GM19099 (cell line): ENCODE measurements around the gene TMEM190.

Source experiments
- POLR2A ChIP-seq: IDR thresholded peaks from 3 replicates; pipeline ENCODE4 v1.6.1; 2011; ENCODE audit warnings: low read depth; ENCODE audit not compliant: insufficient read length; ENCODE audit errors: extremely low read depth

Gene TMEM190

DNA sequence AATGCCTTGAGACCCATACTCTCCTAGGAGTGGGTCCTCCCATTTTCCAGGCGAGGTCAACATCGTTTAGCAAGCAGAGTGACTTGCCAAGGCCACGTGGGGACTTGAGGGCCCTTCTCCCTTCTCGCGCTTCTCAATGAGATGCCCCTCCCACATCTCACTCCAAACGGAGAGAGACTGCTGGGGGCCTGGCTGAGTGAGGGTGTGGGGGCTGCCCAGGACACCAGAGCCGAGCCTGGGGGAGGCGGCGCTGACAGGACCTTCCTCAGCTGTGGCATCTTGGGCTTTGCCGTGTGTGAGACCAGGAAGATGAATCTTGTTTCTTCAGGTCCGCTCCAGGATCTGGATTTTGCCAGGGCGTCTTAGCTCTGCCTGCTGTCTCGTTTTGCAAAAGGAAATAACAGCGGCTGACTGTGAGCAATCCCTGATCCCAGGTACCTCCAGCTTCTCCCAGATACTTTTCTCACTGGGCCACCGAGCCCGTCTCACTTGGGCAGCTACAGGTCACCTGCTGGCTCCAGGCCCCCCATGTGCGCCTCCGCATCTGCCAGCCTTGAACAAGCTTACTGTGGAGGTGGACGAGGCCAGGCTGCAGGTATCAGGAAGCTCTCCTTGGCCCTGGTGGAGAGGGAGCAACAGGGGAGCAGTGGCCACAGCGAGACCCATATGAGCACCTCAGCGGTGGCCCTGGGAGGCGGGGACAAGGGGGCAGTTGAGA lies 28.1 kb upstream of the TMEM190 start:
- no peak for TF ChIP-seq POLR2A

DNA sequence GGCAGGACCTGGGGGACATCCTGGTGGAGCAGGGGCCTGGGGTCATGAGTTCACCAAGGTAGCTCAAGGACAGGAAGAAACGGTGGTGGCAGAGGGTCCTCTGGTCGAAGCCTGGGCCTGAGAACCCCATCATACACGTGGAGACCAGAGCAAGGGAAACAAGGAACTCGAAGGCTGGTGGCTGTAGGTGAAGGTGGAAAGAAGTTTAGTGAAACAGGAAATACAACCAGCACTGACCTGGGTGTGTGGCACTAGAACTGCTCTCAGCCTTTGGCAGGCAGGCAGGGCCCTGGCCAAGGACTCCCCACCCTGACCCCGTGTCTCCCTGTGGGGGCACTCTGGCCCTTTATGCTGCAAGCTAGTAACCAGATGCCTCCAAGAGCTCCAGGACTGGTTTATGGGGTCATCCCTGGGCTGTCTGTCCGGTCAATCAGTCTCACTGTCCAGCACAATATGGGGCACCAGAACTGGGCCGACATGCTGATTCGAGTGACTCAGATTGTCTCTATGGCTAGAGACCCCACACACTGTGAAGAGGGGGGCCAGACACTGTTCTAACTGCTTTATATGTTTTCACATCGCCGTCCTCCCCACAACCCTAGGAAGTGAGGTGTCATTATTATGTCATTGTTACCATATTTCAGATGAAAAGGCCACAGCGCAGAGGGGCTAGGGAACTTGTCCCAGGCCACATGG lies 25.9 kb upstream of the TMEM190 start:
- TF ChIP-seq POLR2A = no peak

DNA sequence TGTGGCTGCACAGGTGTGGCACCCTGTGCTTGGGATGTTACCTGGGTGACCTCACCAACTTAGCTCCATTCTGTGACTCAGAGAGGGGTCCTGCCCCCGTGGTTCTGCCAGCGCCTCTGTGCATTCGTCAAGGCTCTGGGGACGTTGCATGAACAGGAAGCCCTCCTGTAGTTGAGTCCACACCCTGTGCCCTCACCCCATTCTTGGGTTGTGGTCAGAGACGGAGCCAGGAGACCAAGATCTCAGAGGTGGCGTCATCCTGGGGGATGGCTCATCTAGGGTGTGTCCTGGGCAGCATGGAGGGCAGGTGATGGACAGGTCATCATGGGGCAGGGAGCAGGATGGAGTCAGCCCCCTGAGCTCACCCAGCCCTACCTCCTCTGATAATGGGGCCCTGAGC lies 24.6 kb upstream of the TMEM190 start:
- TF ChIP-seq POLR2A = no peak

DNA sequence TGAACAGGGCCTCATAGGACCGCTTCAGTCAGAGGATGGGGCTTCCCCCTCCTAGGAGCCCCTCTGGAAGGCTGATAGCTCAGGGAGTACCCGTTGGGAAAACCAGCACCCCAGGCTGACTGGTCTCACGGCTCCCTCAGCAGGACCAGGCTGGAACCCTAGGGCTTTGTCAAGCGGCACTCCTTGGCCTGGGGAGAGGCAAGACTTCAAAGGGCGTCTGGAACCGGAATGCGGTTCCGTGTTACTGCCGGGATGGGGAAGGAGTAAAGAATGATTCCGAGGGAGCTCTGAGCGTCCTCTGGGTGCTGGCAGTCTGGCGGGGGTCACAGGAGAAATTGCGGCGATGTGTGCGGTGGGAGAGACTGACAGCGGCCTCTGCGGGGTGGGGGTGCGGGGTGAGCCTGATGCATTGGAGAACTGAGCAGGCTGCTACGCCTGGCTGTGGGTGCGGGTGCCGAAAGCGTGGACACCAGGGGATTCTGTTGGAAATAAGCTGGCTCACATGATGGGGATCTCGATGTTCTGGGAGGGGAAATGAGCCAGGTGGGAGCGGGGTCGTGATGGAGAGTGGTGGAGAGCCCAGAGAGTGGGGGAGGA lies 24.0 kb upstream of the TMEM190 start:
- no peak for TF ChIP-seq POLR2A

DNA sequence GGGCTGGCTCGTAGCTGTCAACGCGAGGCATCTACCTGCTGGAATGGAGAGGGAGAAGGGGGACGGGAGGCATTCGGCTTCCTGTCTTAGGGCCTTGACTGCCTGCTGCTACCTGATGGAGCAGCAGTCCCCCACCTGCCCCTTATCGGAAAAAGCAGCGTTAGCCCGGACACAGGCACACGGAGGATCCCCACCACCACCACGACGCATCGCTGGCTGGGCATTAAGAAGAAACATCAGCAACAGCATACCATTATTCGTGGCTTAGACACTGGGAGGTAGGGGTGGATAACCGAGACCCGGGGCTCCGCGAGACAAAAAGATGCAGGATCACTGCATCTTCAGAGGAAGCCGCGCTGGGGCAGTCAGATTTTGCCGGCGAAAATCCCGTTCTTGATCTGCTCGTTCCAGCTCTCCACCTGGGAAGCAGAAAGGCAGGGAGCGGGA lies 23.2 kb upstream of the TMEM190 start:
- TF ChIP-seq POLR2A = no peak

DNA sequence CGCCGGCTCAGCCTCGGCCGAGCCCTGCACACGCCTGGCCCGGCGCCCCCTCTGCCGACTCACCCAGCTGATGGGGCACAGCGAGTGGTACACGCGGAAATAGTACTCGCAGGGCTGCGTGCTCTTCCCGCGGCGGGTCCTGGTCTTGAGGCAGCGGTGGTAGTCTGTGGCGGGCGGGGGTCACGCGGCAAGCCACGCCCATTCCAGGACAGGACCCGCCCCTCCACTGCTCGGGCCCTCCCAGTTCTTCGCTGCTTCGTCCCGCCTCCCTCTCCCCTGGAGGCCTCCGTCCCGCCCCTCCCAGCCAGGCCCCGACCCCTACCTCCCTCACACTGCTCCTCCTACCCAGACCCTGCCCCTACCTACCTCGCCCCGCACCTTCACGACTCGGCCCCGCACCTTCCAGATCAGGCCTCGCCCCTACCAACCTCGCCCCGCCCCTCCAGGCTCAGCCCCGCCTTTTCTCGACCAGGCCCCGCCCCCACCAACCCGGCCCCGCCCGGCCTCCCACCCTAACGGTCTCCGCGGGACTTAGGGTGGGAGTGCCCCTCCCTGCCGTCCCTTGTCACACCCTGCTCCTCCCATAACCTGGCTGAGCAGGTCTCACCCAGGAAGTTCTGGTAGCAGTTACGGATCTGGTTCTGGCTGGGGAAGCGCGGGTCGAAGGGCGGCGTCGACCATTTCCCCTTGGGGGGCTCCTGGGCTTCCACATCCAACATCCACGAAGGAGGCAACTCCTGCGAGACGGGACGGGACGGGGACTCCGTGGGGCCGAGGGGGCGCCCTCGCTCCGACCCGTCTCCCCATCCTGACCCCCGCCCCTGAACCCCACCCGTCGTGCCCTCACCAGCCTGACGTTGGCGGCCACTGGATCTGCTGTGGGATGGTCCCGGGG lies 22.6 kb upstream of the TMEM190 start:
- no peak for TF ChIP-seq POLR2A

DNA sequence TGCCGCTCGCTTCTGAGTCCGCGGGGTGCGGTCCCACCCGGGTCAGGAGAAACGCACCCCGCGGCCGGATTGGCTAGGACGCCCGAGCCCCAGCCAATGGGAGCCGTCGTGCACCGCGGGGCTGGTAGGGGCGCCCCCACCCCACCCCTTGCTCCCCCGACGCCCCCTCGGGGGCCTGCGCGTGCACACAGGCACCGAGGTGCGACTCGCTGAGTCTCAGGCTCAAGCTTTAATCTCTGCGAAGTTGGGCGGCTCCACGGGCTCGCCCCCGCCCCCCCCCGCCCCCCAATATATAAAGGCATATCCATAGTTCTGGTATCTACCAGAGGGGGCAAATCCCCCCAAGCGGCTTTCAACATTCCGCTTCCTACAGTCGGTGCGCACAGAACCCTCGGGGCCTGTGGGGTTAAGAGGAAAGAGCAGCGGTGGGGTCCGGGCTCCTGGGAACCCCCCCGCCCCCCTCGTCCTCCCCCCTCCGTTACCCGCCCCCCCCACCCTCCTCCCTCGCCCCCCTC lies 21.9 kb upstream of the TMEM190 start, which contains the start of gene COX6B2:
Gene COX6B2, minus strand, starts transcription at position 22 of the 515 bp plus-strand sequence. CDS start 198 bp downstream, outside the sequence.
- TF ChIP-seq POLR2A = no peak

DNA sequence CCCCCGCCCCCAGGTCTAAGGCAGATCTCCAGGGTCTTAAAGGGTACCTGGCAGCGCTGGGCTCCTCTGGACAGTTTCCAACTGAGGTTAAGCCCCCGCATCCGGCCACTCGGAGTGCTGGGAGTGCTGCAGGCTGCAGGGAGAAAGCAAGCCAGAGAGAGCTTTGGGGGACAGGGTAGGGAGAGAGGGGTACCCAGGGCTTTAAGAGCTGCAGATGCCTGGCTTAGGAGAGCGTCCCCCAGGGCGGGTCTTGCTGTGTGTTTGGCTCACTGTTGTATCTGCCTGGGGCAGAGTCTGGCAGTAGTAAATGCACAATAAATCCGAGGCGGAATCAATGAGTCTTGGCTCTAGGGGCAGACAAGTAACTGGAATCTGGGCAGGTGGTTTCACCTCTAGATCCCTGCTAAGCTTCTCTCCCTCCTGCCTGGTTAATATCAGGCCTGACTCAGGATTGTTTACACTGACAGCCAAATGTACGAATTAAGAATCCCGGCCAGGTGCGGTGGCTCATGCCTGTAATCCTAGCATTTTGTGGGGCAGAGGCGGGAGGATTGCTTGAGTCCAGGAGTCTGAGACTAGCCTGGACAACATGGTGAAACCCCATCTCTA lies 21.3 kb upstream of the TMEM190 start:
- no peak for TF ChIP-seq POLR2A

DNA sequence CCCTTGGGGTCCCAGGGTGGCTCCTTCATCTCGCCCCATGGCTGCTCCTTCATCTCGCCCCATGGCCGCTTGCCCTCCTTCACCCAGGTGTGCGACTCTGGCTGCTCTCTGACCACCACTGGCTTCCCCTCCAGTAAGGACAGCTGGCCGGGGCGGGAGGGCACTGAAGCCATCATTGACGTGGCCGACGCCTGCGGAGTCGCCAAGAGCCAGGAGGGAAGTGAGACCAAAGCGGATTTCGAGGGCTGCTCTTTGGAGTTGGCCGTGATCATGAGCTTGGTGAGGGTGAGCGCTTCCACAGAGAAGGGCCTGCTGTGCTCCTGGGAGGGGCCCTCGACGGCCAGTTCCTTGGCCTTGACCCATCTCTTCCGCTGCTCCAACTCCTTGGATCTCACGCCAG lies 18.1 kb upstream of the TMEM190 start:
- no peak for TF ChIP-seq POLR2A

DNA sequence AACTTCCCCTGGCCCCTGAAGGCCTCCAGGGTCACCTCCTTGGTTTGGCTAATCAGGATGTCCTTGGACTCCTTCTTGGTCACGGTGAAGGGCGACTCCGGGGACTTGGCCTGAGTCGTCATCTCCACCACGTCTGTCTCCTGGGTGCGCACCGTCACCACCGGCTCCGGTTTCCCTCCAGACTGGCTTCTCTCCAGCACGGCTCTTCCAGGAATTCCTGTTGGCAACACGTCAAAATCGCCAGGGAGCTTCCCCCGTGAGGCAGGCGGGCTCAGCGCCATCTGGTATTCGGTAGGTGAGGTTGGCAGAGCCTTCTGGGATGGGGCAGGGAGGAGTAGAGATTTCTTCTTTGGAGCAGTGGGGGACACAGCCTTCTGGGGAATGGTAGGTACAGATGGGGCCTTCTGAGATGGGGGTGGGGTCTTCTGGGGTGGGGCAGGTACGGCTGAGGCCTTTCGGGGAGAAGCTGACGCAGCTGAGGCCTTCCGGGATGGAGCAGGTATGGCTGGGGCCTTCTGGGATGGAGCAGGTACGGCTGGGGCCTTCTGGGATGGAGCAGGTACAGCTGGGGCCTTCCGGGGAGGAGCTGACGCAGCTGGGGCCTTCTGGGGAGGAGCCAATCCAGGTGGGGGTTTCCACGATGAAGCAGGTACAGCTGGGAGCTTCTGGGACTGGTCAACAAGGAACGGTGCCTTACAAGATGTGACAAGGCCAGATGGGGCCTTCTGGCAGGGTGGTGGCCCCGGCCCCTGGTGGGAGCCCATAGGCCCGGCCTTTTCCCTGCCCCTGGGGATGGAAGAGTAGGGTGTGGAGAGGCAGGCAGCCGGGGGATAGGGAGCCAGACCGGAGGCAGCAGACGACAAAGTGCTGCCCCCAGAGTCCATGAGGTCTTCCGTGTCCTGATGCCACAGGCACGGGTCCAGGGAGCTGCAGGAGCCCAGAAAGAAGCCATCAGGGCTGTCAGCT lies 17.4 kb upstream of the TMEM190 start:
- TF ChIP-seq POLR2A = no peak

DNA sequence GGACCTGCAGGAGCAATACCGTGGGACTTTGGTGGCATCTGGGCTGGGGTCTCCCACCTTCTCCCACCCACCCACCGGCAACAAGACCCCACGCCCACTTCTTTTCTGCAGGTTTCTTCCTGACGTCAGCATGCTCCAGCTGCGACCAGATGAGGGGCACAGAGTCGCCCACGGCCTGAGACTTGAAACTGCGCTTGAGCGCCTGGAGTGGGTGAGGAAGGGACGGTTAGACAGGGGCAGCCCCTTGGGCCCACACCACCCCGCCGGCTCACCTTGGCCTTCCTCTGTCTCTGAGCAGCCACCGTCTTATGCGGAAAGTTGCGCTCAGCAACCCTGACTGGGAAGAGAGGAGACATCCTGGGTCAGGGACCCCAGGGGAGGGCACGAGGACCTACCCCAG lies 15.7 kb upstream of the TMEM190 start:
- TF ChIP-seq POLR2A = no peak

DNA sequence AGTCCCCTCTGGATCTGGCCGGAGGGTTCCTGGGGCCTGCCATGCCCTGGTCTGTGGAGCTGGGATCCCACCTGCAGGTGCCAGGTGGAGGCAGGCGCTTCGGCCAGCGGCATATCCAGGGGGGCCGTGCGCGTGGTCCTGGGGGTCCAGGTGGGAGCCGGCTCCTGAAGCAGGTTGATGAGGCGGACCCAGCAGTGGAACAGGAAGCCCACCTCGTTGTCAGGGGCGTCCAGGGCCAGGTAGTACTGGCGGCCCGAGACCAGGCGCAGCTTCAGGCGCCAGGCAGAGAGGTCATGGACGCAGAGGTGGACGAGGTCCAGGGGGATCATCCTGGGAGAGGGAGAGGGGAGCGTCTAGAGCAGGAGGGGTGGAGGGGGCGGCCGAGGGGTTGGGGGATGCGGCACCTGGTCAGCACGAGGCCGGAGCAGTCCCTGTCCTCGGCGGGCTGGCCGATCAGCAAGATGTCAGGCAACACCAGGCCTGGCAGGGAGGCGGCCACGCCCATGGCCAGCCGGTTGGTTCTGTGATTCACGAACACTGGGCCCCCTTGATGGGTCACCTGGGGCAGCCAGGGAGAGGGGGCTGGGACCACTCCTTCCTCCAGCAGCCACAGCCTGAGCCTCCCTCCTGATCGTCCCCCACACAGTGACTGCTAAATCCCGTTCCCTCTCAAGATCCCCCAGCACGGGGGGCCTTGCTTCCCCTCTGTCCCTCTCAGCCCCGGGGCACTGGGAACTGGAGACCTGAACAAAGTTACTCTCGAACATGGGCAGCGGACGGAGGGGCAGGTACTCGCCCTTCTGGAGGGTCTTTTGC lies 14.2 kb upstream of the TMEM190 start:
- TF ChIP-seq POLR2A = no peak
